Activated CD8-positive, alpha-beta T cell treated with anti-CD3 and anti-CD28 coated beads, Interleukin-2, amount 10 ng/mL, durations not matched to agents 7 days and 5 days (primary cell): ENCODE data around the gene CDH22. TPM values are rescaled to one million over a fixed set of nuclear protein-coding genes. Genes with fewer than 3 reads are reported as not detected.

Experiments used
- ATAC-seq: fragments of 150-1000 bp; cut with Tn5 transposase; one replicate; pipeline ENCODE4 v1.10.0; 2021; ENCODE audit warnings: moderate library complexity
- CTCF ChIA-PET: fragments of 350-600 bp; sonication (Branson Sonifier 250); formaldehyde crosslinking; loops from one replicate; lab custom pipeline; 2021; ENCODE audit warnings: antibody characterized with exemption; lab: Charles Lee
- POLR2A ChIA-PET: fragments of 350-600 bp; sonication (Branson Sonifier 250); formaldehyde crosslinking; loops from one replicate; lab custom pipeline; 2021; ENCODE audit warnings: antibody characterized with exemption; lab: Charles Lee
- DNase-seq: peaks from one replicate; pipeline ENCODE4 v3.0.0-alpha.2; 2020
- H3K27ac Mint-ChIP-seq: one replicate; pipeline ENCODE4 v1.8.0; 2021; ENCODE audit warnings: mild to moderate bottlenecking, mixed read lengths
- H3K27me3 Mint-ChIP-seq: one replicate; pipeline ENCODE4 v1.8.0; 2021; ENCODE audit warnings: low read depth, mixed read lengths
- H3K36me3 Mint-ChIP-seq: one replicate; pipeline ENCODE4 v1.8.0; 2021; ENCODE audit warnings: low read depth, mixed read lengths
- H3K4me1 Mint-ChIP-seq: one replicate; pipeline ENCODE4 v1.8.0; 2021; ENCODE audit warnings: low read depth, mixed read lengths
- H3K4me3 Mint-ChIP-seq: one replicate; pipeline ENCODE4 v1.8.0; 2021; ENCODE audit warnings: mild to moderate bottlenecking, mixed read lengths
- H3K9me3 Mint-ChIP-seq: one replicate; pipeline ENCODE4 v1.8.0; 2022; ENCODE audit warnings: mixed read lengths; ENCODE audit not compliant: insufficient read depth
- total RNA-seq, 2 experiments: library from RNA; stranded (reverse); gene quantifications; one replicate each; pipeline ENCODE4 v1.2.3, GENCODE V29; 2021

Gene CDH22
- total RNA-seq, 2 experiments from 2014 or later, result not detected

GRCh38 chr20:46243707-46244628 is 64.3 kb downstream of the CDH22 start:
- no peak overlapping the region for H3K4me3 Mint-ChIP-seq

DNA sequence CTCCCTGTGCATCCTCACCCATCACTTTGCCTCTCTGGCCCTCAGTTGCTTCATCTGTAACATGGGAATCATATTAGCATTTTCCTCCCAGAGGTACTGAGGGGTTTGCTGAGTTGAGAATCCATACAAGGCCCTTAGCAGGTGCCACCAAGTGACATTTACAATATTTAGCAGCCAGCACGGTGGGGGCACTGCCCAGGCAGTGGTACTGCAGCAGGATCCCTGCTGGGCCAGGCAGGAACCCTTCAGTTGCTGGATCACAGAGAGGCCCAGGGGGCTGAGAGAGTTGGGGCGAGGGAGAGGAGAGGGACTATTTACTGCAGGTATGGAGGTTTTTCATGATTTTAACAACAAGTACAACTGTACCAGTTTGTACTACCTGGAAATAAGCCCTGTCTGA is 65.9 kb downstream of the CDH22 start:
- ChIA-PET CTCF (no interaction called here), POLR2A (no interaction called here)
- Mint-ChIP-seq H3K9me3 (no peaks in the 10 kb centered on the region), H3K4me3 (no peak overlapping the region), H3K27ac (no peak overlapping the region), H3K27me3 (peaks cover 19% of the 10 kb centered on the region), H3K4me1 (peaks cover 11% of the 10 kb centered on the region), H3K36me3 (no peaks in the 10 kb centered on the region)
- ATAC-seq, result no peak
- DNase-seq, result no peak

More at GRCh38 chr20:46243707-46244628, 64.3 kb downstream of the CDH22 start:
- peaks cover 18% of the 10 kb centered on the region for H3K4me1 Mint-ChIP-seq
- no peaks in the 10 kb centered on the region for H3K9me3 Mint-ChIP-seq
- H3K36me3 Mint-ChIP-seq, result no peaks in the 10 kb centered on the region
- ATAC-seq (no peak), DNase-seq (no peak)
- ChIA-PET CTCF (no interaction called here), POLR2A (no interaction called here)
- no peak overlapping the region for H3K27ac Mint-ChIP-seq
- H3K27me3 Mint-ChIP-seq, result peaks cover 28% of the 10 kb centered on the region

GRCh38 chr20:46240881-46241280 is 67.4 kb downstream of the CDH22 start:
- no peak for DNase-seq
- H3K27ac Mint-ChIP-seq, result no peak overlapping the region
- ChIA-PET CTCF (no interaction called here), POLR2A (no interaction called here)
- no peaks in the 10 kb centered on the region for H3K9me3 Mint-ChIP-seq
- no peak overlapping the region for H3K4me3 Mint-ChIP-seq
- no peak for ATAC-seq
- no peaks in the 10 kb centered on the region for H3K36me3 Mint-ChIP-seq
- peaks cover 9% of the 10 kb centered on the region for H3K27me3 Mint-ChIP-seq
- H3K4me1 Mint-ChIP-seq, result no peaks in the 10 kb centered on the region

GRCh38 chr20:46240065-46240464 is 68.2 kb downstream of the CDH22 start:
- ChIA-PET CTCF (no interaction called here), POLR2A (no interaction called here)
- ATAC-seq (peak; percentile 58), DNase-seq (no peak)
- Mint-ChIP-seq H3K36me3 (no peaks in the 10 kb centered on the region), H3K4me1 (no peaks in the 10 kb centered on the region), H3K4me3 (no peak overlapping the region), H3K27ac (no peak overlapping the region), H3K9me3 (no peaks in the 10 kb centered on the region), H3K27me3 (peaks cover 8% of the 10 kb centered on the region)

DNA sequence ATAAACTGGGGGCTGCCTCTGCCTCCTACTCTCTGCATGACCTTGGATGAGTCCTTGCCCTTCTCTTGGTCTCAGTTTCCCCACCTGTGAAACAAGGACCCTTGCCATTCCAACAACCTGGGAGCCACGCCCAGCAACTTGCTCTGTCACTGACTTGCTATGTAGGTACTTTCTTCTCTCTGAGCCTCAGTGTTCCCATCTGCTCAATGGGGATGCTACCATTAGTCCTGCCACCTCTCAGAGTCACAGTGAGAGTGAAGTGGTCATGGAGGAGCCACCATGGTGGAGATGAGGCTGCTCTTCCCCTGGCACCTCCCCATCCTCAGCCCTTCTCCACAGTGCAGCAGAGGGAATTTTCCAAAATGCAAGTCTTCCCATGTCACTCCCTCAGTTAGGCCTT is 70.6 kb downstream of the CDH22 start:
- Mint-ChIP-seq H3K4me1 (no peaks in the 10 kb centered on the region), H3K9me3 (no peaks in the 10 kb centered on the region), H3K27ac (no peak overlapping the region), H3K36me3 (no peaks in the 10 kb centered on the region), H3K27me3 (peaks cover 6% of the 10 kb centered on the region), H3K4me3 (no peak overlapping the region)
- ATAC-seq (no peak), DNase-seq (no peak)
- POLR2A ChIA-PET, result no interaction called here
- CTCF ChIA-PET, result no interaction called here

GRCh38 chr20:46237227-46237626 is 71.1 kb downstream of the CDH22 start:
- no peaks in the 10 kb centered on the region for H3K36me3 Mint-ChIP-seq
- POLR2A ChIA-PET, result no interaction called here
- no peak for ATAC-seq

GRCh38 chr20:46235077-46235476 is 73.2 kb downstream of the CDH22 start:
- DNase-seq (no peak), ATAC-seq (no peak)
- peaks cover 8% of the 10 kb centered on the region for H3K27me3 Mint-ChIP-seq
- no peaks in the 10 kb centered on the region for H3K36me3 Mint-ChIP-seq
- ChIA-PET CTCF (no interaction called here), POLR2A (no interaction called here)
- H3K27ac Mint-ChIP-seq, result no peak overlapping the region
- H3K9me3 Mint-ChIP-seq, result no peaks in the 10 kb centered on the region
- H3K4me3 Mint-ChIP-seq, result no peak overlapping the region
- H3K4me1 Mint-ChIP-seq, result no peaks in the 10 kb centered on the region

More at GRCh38 chr20:46237227-46237626, 71.1 kb downstream of the CDH22 start:
- no peak overlapping the region for H3K27ac Mint-ChIP-seq
- H3K4me3 Mint-ChIP-seq, result no peak overlapping the region
- CTCF ChIA-PET, result no interaction called here
- no peak for DNase-seq
- no peaks in the 10 kb centered on the region for H3K4me1 Mint-ChIP-seq
- peaks cover 6% of the 10 kb centered on the region for H3K27me3 Mint-ChIP-seq
- no peaks in the 10 kb centered on the region for H3K9me3 Mint-ChIP-seq

- Mint-ChIP-seq H3K4me3 (no peak overlapping the region), H3K4me1 (no peaks in the 10 kb centered on the region), H3K9me3 (no peaks in the 10 kb centered on the region), H3K36me3 (no peaks in the 10 kb centered on the region), H3K27me3 (peaks cover 8% of the 10 kb centered on the region), H3K27ac (no peak overlapping the region)
- DNase-seq (no peak), ATAC-seq (no peak)
- CTCF ChIA-PET, result no interaction called here
- POLR2A ChIA-PET, result no interaction called here
These were observed 74.6 kb downstream of the CDH22 start for GRCh38 chr20:46233701-46234100.

DNA sequence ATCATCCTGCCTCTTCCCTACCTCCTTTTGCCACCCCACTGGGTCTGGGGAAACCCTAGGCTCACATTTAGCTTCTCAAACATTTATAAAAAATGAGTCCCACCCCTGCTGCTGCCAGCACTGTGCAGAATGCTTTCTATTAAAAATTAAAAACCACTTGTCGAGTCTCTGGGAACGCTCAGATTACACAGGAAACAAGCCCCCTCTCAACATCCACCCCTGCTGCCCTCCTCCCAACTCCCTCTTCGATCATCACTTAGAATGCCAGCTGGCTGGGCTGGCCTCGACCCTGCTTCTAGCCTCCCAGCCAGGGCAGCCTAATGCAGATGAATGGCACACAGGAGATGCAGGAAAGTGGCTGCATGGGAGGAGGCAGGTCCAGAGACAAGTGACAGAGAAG is 75.8 kb downstream of the CDH22 start:
- ATAC-seq (no peak), DNase-seq (no peak)
- H3K36me3 Mint-ChIP-seq, result no peaks in the 10 kb centered on the region
- H3K4me1 Mint-ChIP-seq, result no peaks in the 10 kb centered on the region
- H3K27ac Mint-ChIP-seq, result no peak overlapping the region
- POLR2A ChIA-PET, result no interaction called here
- H3K27me3 Mint-ChIP-seq, result peaks cover 8% of the 10 kb centered on the region
- no peaks in the 10 kb centered on the region for H3K9me3 Mint-ChIP-seq
- no peak overlapping the region for H3K4me3 Mint-ChIP-seq
- CTCF ChIA-PET, result no interaction called here

- Mint-ChIP-seq H3K9me3 (no peaks in the 10 kb centered on the region), H3K36me3 (no peaks in the 10 kb centered on the region), H3K4me3 (no peak overlapping the region), H3K27me3 (peaks cover 9% of the 10 kb centered on the region), H3K4me1 (no peaks in the 10 kb centered on the region), H3K27ac (no peak overlapping the region)
- ChIA-PET CTCF (no interaction called here), POLR2A (no interaction called here)
- ATAC-seq, result no peak
- DNase-seq, result no peak
These were observed 77.5 kb downstream of the CDH22 start for GRCh38 chr20:46230801-46231282.

DNA sequence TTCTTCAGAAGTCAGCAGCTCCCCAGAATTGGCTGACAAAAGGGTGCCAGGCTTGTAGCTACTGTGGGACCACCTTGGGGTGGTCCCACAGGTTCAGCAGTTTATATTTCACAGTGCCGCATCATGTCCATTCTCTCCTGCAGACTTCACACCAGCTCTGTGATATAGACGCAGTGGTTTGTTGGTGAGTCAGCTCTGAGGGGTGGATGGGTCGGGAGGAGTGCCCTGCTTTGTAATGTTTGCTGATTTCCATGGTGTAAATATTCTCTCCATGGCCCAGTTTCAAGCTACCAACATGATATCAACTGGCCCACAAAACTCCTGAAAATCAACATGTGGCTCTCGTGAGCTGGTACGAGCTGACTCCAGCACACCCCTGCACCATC is 78.2 kb downstream of the CDH22 start:
- CTCF ChIA-PET, result no interaction called here
- H3K27ac Mint-ChIP-seq, result no peak overlapping the region
- H3K27me3 Mint-ChIP-seq, result peaks cover 5% of the 10 kb centered on the region

DNA sequence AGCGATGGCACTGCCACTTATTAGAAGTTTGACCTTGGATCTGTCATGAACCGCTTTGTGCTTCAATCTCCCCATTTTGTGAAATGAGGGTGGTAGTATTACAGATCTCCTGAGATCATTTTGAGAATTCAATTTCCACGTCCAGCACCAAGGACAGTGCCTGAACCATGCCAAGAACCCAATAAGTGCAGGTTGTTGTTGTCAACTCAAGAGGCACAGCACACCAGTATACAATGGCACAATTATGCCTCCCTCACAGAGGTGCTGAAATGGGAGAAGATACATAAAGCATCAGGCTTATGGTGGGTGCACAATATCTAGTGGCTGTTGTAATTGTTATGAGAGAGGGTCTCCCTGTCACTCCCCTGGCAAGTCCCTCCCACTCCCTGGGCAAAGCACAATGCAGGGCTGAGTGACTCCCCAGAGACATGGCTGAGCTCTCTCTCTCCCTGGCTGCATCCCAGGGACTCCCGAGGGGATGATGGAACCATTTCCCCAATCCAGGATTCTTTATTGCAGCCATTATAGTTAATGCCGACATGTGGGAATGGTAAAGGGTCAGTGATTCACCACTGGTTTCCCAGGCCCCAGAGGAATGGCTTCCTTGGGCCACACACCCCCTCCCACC is 78.7 kb downstream of the CDH22 start:
- CTCF ChIA-PET, result no interaction called here
- DNase-seq (no peak), ATAC-seq (no peak)
- Mint-ChIP-seq H3K4me3 (no peak overlapping the region), H3K27ac (no peak overlapping the region), H3K9me3 (no peaks in the 10 kb centered on the region), H3K27me3 (peaks cover 5% of the 10 kb centered on the region), H3K4me1 (no peaks in the 10 kb centered on the region), H3K36me3 (no peaks in the 10 kb centered on the region)
- POLR2A ChIA-PET, result no interaction called here

More for the DNA sequence above, 78.2 kb downstream of the CDH22 start:
- DNase-seq, result no peak
- H3K9me3 Mint-ChIP-seq, result no peaks in the 10 kb centered on the region
- H3K4me3 Mint-ChIP-seq, result no peak overlapping the region
- no peaks in the 10 kb centered on the region for H3K4me1 Mint-ChIP-seq
- no peaks in the 10 kb centered on the region for H3K36me3 Mint-ChIP-seq
- no peak for ATAC-seq
- POLR2A ChIA-PET, result no interaction called here
